ENCODE measurements around the gene VPS36.

- TF ChIP-seq POLR2AphosphoS5 (IDR thresholded peaks at IDR 0.05; ENCODE audit: low read depth, low read length) (no peak), TAF1 (IDR thresholded peaks at IDR 0.05; ENCODE audit: borderline replicate concordance, insufficient read depth, low read length) (no peak), SIN3A (IDR thresholded peaks at IDR 0.05; ENCODE audit: borderline replicate concordance, insufficient read depth, low read length) (no peak), FOXP2 (optimal IDR thresholded peaks at IDR 0.05; ENCODE audit: borderline replicate concordance, extremely low read depth, extremely low read length, insufficient read depth) (no peak)
- TF ChIP-seq, protein P1, sequence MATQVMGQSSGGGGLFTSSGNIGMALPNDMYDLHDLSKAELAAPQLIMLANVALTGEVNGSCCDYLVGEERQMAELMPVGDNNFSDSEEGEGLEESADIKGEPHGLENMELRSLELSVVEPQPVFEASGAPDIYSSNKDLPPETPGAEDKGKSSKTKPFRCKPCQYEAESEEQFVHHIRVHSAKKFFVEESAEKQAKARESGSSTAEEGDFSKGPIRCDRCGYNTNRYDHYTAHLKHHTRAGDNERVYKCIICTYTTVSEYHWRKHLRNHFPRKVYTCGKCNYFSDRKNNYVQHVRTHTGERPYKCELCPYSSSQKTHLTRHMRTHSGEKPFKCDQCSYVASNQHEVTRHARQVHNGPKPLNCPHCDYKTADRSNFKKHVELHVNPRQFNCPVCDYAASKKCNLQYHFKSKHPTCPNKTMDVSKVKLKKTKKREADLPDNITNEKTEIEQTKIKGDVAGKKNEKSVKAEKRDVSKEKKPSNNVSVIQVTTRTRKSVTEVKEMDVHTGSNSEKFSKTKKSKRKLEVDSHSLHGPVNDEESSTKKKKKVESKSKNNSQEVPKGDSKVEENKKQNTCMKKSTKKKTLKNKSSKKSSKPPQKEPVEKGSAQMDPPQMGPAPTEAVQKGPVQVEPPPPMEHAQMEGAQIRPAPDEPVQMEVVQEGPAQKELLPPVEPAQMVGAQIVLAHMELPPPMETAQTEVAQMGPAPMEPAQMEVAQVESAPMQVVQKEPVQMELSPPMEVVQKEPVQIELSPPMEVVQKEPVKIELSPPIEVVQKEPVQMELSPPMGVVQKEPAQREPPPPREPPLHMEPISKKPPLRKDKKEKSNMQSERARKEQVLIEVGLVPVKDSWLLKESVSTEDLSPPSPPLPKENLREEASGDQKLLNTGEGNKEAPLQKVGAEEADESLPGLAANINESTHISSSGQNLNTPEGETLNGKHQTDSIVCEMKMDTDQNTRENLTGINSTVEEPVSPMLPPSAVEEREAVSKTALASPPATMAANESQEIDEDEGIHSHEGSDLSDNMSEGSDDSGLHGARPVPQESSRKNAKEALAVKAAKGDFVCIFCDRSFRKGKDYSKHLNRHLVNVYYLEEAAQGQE (IDR thresholded peaks at IDR 0.05; ENCODE audit: insufficient read depth in 1 of 2, low read depth in 2 of 2, low read length in 2 of 2): no peak
These were observed 43.8 kb downstream of the VPS36 start for GRCh38 chr13:52406629-52407028.
